ENCODE data around the gene RPL39.
"Not testable (repeated sequence)": the region's sequence is repeated elsewhere in the genome, so short reads cannot be mapped to it uniquely, and the experiment has no call there.

The RPL39 gene

DNA sequence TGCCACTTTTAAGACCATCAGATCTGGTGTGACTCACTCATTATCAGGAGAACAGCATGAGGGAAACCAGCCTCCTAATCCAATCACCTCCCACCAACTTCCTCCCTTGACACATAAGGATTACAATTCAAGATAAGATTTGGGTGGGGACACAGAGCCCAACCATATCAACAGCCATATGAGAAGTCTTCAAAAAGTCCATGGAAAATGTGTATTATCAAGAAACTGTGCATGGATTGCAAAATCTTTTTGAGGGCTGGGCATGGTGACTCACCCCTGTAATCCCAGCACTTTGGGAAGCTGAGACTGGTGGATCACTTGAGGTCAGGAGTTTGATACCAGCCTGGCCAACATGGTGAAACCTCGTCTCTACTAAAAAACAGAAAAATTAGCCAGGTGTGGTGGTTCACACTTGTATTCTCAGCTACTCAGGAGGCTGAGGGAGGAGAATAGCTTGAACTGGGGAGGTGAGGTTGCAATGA, 17.8 kb upstream of the RPL39 start:
- DNase-seq (ENCODE audit: low read depth): no peak
- no peak overlapping the region for H3K4me3 ChIP-seq (ENCODE audit: low read depth, low read length)
- no peak for TF ChIP-seq CTCF (conservative IDR thresholded peaks at IDR 0.05; ENCODE audit: low read depth, low read length)

GRCh38 chrX:119808461-119808860, 17.0 kb upstream of the RPL39 start:
- not testable (repeated sequence) for DNase-seq (ENCODE audit: low read depth); H3K4me3 ChIP-seq (ENCODE audit: low read depth, low read length)

DNA sequence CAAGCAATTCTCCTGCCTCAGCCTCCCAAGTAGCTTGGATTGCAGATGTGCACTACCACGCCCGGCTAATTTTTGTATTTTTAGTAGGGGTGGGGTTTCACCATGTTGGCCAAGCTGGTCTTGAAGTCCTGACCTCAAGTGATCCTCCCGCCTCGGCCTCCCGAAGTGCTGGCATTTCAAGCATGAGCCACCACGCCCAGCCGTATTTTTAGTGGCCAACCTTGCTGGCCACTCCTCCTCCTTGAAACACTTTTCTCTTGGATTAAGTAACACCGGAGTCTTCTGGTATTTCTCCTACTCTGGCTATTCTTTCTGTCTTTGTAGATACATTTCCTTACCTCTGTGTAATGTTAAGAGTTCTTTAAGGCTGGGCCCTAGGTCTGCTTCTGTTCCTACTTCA, 11.1 kb upstream of the RPL39 start:
- DNase-seq (ENCODE audit: low read depth): no peak
- no peak for TF ChIP-seq CTCF (conservative IDR thresholded peaks at IDR 0.05; ENCODE audit: low read depth, low read length)
- no peak overlapping the region for H3K4me3 ChIP-seq (ENCODE audit: low read depth, low read length)

GRCh38 chrX:119801253-119802221, 10.1 kb upstream of the RPL39 start:
- no peak overlapping the region for H3K4me3 ChIP-seq (ENCODE audit: low read depth, low read length)
- TF ChIP-seq CTCF (conservative IDR thresholded peaks at IDR 0.05; ENCODE audit: low read depth, low read length): no peak
- no peak for DNase-seq (ENCODE audit: low read depth)

DNA sequence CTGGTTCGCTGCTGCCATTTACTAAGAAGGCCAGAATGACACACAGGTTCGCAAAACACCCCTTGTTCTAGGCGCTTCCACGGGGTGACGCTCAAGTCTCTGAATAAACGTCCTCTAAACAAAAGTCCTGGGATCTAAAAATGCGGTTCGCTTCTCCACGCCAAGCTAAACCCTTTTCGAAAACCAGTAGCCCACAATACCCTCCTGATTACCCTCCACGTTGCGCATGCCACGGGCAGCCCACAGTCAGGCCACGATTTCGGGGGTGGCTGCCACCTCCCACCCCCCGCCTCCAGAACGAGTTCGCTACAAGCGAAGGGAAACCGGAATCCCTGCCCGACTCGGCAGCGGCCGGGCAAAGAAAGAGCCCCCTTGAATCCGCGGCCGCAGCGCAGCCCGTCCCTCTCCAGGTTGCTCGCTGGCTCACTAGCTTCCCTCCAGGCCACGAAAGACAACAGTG, 423 bp downstream of the RPL39 start:
- TF ChIP-seq CTCF (conservative IDR thresholded peaks at IDR 0.05; ENCODE audit: low read depth, low read length): peak; percentile 43
- peak overlapping the region; percentile 79 for H3K4me3 ChIP-seq (ENCODE audit: low read depth, low read length)
- DNase-seq (ENCODE audit: low read depth): peak; percentile 52

GRCh38 chrX:119784747-119785446, 6.5 kb downstream of the RPL39 start:
- no peak overlapping the region for H3K4me3 ChIP-seq (ENCODE audit: low read depth, low read length)
- TF ChIP-seq CTCF (conservative IDR thresholded peaks at IDR 0.05; ENCODE audit: low read depth, low read length): peak; percentile 70
- peak; percentile 52 for DNase-seq (ENCODE audit: low read depth)

- no peak for DNase-seq (ENCODE audit: low read depth)
- TF ChIP-seq CTCF (conservative IDR thresholded peaks at IDR 0.05; ENCODE audit: low read depth, low read length): no peak
- H3K4me3 ChIP-seq (ENCODE audit: low read depth, low read length): no peak overlapping the region
Measured at GRCh38 chrX:119783026-119783425, 8.4 kb downstream of the RPL39 start.
